Skeletal muscle tissue (tissue), 4 donors: ENCODE results near the gene APAF1. TPM values are rescaled to one million over a fixed set of nuclear protein-coding genes. Genes with fewer than 3 reads are reported as not detected.

ENCODE experiments used
- H3K27ac ChIP-seq: one replicate; pipeline ENCODE4 v1.7.0; 2013; ENCODE audit warnings: mild to moderate bottlenecking, low read depth, low read length, inconsistent platforms
- H3K27me3 ChIP-seq, 3 donors: one replicate each; pipeline ENCODE4 v1.7.0; 2013; ENCODE audit warnings: low read length in 3 of 3; ENCODE audit not compliant: control insufficient read depth in 3 of 3, insufficient read depth in 3 of 3
- H3K36me3 ChIP-seq, 3 donors: one replicate each; pipeline ENCODE4 v1.7.0; 2013; ENCODE audit warnings: low read length in 3 of 3; ENCODE audit not compliant: control insufficient read depth in 3 of 3, insufficient read depth in 3 of 3
- H3K4me1 ChIP-seq, 3 donors: one replicate each; pipeline ENCODE4 v1.7.0; 2013; ENCODE audit warnings: low read length in 3 of 3, mild to moderate bottlenecking in 3 of 3; ENCODE audit not compliant: control insufficient read depth in 3 of 3, insufficient read depth in 3 of 3
- H3K4me3 ChIP-seq, 3 donors: one replicate each; pipeline ENCODE4 v1.7.0; 2013; ENCODE audit warnings: low read length in 3 of 3
- H3K9ac ChIP-seq, 3 donors: one replicate each; pipeline ENCODE4 v1.7.0; 2013; ENCODE audit warnings: low read length in 3 of 3, mild to moderate bottlenecking in 3 of 3, moderate library complexity in 2 of 3, low read depth in 1 of 3
- H3K9me3 ChIP-seq, 3 donors: one replicate each; pipeline ENCODE4 v1.7.0; 2013; ENCODE audit warnings: low read length in 3 of 3; ENCODE audit not compliant: control insufficient read depth in 3 of 3
- total RNA-seq: library from RNA; depleted of rRNA; stranded (reverse); fragments of >200 nt; gene quantifications from one replicate; pipeline ENCODE4 v1.2.3, GENCODE V29; 2014
- donor health status: Osteomylitis.

APAF1 gene
- total RNA-seq, 1 donor from 2014 or later, result 39.1 TPM

DNA sequence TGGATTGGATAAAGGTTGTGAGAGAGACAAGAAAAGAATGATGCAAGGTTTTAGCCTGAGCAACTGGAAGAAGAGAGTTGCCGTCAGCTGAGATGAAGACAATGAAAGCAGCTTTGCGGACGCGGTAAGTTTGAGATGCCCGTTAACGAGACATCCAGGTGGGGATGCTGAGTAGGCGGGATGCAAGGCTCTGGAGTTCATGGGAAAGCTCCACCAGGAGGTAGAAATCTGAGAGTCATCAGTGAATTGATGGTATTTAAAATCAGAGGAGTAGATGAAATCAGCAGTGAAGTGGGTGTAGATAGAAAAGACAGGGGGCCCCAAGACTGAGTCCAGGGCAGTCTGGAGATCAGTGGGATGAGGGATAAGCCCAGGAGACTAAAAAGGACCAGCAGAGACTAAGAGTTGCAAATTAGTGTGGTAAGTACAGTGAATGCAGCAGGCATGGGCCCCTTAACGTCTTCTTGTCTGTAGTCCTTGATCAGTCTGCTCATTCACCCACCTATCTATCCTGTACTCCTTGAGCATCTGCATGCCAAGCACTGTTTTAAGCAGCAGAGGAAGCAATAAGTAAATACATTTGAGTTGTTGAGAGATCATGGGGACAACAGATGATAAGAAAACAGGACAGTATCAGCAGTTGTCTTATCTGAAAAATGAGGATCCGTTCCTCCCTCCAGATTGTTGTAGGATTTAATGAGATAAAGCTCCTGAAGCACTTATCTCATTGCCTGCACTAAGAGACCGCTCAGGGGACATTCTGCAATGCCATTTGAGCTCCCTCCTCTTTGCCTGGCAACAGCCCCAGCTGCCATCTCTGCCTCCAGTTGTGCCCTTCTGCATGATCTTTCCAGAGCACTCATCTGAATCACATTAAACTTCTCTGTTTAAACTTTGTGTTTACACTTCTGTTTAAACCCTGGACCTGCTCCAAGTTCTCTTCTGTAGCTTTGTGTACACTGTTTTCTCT is 91.5 kb downstream of the APAF1 start:
- Histone ChIP-seq H3K4me3 (no peak overlapping the region), H3K27me3 (no peaks in the 10 kb centered on the region), H3K36me3 (peaks cover 0 to 14% (median 4%) of the 10 kb centered on the region in 3 donors), H3K9me3 (no peaks in the 10 kb centered on the region), H3K9ac (no peak overlapping the region), H3K4me1 (no peaks in the 10 kb centered on the region), H3K27ac (no peak overlapping the region)

DNA sequence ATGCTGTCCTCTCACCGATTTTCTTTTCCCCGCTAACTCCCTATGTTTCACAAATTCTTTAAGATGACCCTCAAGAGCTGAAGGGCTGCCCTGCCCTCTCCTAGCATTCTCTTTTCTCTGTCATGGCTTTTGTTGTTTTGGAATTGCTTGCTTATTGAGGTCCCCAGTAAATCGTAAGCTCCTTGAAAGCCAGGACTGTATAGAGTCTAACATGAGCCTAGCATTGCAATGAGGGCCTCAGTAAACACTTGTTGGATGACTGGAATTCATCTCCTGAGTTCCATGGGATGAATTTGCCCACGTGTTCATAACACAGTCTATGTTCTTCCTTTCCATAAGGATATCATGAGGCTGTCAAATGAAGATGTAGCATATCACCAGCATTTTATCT is 92.2 kb downstream of the APAF1 start:
- Histone ChIP-seq H3K27ac (no peak overlapping the region), H3K4me1 (no peaks in the 10 kb centered on the region), H3K9ac (no peak overlapping the region), H3K36me3 (peaks cover 0 to 8% (median 0%) of the 10 kb centered on the region in 3 donors), H3K9me3 (no peaks in the 10 kb centered on the region), H3K4me3 (no peak overlapping the region), H3K27me3 (no peaks in the 10 kb centered on the region)

DNA sequence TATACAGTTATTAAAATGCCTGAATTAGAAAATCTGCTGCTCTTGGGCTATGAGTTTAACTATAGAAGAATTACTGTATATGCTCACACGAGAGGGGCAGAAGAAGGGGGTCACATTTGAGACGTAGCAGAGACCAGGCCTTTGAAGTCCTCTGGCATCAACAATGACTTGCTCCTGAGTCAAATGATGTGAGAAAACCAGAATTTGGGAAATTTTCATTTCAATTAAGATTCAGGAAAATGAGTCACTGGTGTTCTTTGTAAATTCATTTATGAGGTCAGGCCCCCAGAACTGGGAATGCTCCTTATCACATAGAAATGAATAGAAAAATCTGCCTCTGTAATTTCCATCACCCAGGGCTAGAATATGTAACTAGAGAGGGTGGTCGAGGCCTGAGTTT is 92.9 kb downstream of the APAF1 start:
- no peaks in the 10 kb centered on the region for H3K27me3 ChIP-seq
- no peaks in the 10 kb centered on the region for H3K9me3 ChIP-seq
- no peak overlapping the region for H3K27ac ChIP-seq
- peaks cover 0 to 5% (median 0%) of the 10 kb centered on the region in 3 donors for H3K36me3 ChIP-seq
- no peaks in the 10 kb centered on the region for H3K4me1 ChIP-seq
- no peak overlapping the region for H3K9ac ChIP-seq
- no peak overlapping the region for H3K4me3 ChIP-seq

DNA sequence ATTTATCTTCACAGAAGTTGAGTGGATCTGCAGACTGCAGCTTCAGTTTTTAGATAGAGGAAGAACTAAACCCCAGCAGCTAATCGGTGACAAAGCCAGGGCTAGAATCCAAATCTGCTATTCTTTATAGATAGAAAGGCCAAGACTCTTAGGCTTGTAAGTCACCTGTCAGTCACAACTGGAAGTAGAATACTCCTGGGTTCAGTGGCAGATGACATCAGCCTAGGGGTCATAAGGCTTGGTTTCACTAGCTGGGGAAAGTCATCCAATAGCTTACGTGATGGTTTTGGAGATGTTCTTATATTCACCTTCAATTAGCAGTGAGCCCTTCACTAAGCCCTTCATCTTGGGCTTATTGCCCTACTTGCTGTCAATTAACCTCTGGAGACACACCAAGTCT is 93.4 kb downstream of the APAF1 start:
- H3K9ac ChIP-seq, result no peak overlapping the region
- no peaks in the 10 kb centered on the region for H3K27me3 ChIP-seq
- no peaks in the 10 kb centered on the region for H3K9me3 ChIP-seq
- H3K4me1 ChIP-seq, result no peaks in the 10 kb centered on the region
- H3K27ac ChIP-seq, result no peak overlapping the region
- H3K36me3 ChIP-seq, result peaks cover 0 to 5% (median 0%) of the 10 kb centered on the region in 3 donors
- H3K4me3 ChIP-seq, result no peak overlapping the region

DNA sequence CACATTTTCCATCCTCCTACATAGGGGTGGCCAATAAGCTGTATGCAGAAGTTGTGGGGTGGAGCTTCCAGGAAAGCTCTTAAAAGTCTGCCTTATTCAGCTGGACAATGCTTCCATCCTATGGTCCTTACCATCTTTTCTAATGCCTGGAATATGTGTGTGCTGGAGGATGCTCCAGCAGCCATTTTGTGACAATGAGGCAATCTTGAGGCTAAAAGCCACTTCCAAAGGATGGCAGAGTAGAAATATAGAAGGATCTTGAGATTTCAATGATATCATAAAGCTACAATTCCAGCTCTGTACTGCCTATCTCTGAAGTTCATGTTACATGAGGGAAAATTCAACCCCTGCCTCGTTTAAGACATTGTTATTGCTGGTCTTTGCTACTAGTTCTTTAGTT is 95.7 kb downstream of the APAF1 start:
- Histone ChIP-seq H3K36me3 (peaks cover 0 to 5% (median 0%) of the 10 kb centered on the region in 3 donors), H3K27me3 (peaks cover under 1 to 5% (median 3%) of the 10 kb centered on the region in 3 donors), H3K4me3 (no peak overlapping the region), H3K9me3 (no peaks in the 10 kb centered on the region), H3K27ac (no peak overlapping the region), H3K4me1 (peaks cover 3 to 5% (median 4%) of the 10 kb centered on the region in 3 donors), H3K9ac (no peak overlapping the region)

DNA sequence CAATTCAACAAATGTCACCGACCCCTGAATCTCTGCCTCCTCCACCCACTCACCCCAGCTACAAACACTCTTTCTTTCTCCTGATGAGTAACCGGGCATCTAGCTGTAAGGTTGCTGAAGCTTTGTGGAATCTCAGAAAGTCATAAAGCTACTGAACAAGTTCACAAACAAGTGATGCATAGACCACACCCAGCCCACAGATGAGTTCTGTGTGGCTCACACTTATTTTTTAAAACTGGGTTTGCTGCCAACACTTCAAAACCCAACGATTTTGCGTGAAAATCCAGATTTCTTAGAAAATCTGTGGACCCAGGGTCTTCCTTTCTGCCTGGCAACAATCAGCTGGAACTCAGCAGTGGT is 96.1 kb downstream of the APAF1 start:
- Histone ChIP-seq H3K4me1 (peaks cover 7 to 8% (median 8%) of the 10 kb centered on the region in 3 donors), H3K4me3 (no peak overlapping the region), H3K9me3 (no peaks in the 10 kb centered on the region), H3K27me3 (peaks cover 5 to 10% (median 7%) of the 10 kb centered on the region in 3 donors), H3K36me3 (peaks cover 0 to 5% (median 0%) of the 10 kb centered on the region in 3 donors), H3K9ac (no peak overlapping the region), H3K27ac (no peak overlapping the region)

DNA sequence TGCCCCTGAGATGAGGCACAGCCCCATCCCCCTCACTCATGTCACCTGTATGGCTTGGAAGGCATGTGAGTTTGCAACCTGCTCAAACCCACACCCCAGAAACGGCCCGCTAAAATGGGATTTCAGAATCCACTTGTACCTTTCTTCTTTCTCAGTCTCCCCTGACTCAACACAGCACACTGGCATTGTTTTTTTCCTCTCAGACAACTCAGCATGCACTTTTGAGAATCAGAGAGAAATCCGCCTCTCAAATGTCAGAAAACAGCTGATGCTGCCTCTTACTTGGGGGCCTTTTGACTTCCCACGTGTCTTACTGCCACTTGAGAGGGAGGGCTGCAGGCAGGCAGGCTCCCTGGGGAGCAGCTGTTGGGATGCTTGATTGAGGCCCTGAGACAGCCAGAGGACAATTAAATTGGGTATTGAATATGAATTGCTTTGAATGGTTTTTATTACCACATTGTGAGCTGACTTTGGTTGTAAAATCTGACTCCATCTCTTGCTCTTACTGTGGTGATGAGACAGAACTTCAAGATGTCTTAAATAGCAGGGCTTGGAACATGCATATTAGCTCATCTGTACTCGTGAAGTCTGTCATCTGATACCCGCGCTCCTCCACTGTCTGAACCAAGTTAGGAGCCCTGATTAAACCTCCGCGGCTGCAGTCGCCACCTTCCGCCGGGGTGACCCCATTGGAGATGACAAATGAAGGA is 96.6 kb downstream of the APAF1 start:
- H3K36me3 ChIP-seq, result peaks cover 0 to 1% (median 0%) of the 10 kb centered on the region in 3 donors
- no peak overlapping the region for H3K9ac ChIP-seq
- no peak overlapping the region for H3K27ac ChIP-seq
- no peaks in the 10 kb centered on the region for H3K9me3 ChIP-seq
- peaks cover 7 to 8% (median 8%) of the 10 kb centered on the region in 3 donors for H3K4me1 ChIP-seq
- no peak overlapping the region for H3K4me3 ChIP-seq
- H3K27me3 ChIP-seq, result peaks cover 9 to 12% (median 10%) of the 10 kb centered on the region in 3 donors

DNA sequence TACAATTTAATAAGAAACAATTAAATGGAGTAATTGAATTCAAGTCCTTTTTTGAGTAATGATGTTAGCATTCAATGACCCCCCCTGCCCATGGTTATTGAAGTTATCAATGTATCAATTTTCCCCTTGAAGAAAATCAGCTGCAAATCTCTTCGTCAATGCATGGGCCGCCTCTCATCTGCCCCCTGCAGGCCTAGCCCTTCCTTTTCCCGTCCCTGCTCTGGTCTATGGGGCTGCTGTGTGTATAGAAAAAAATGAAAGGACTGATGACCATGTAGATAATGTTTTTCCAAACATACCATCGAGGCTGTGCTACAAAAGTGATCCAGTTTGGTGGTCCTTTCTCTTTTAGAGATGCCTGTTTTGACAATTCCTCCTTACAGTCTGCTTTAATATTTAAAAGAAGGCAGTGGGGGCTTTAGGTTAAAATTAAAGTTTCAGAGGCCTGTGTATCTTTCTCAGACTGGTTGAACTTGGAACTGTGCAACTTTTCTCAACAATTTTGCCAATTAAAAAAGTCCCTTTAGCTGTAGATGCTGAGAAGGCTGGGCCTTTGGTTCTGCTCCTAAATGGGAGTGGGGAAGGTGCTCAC is 98.4 kb downstream of the APAF1 start:
- Histone ChIP-seq H3K36me3 (no peaks in the 10 kb centered on the region), H3K27ac (no peak overlapping the region), H3K27me3 (peaks cover 9 to 12% (median 12%) of the 10 kb centered on the region in 3 donors), H3K9ac (no peak overlapping the region), H3K9me3 (no peaks in the 10 kb centered on the region), H3K4me1 (peaks cover 7 to 8% (median 8%) of the 10 kb centered on the region in 3 donors), H3K4me3 (no peak overlapping the region)

DNA sequence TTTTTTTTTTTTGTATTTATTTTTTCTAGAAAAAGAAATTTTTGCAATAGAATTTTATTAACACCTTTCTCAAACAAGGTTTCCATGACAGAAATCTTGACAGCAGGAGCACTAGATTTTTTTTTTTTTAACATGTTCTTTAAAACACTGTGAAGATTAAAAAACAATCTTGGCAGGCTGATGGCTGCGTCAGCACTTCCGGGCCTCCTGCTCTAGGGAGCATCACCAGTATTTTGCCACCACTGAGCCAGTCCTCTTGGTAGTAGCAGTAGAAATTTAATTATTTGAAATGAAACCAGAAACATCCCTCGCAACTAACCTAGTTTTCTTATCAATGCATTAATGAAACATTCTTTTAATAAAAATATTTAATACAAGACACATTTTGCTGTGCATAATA is 99.6 kb downstream of the APAF1 start:
- H3K9ac ChIP-seq, result no peak overlapping the region
- H3K36me3 ChIP-seq, result no peaks in the 10 kb centered on the region
- H3K27ac ChIP-seq, result no peak overlapping the region
- peaks cover 9 to 12% (median 12%) of the 10 kb centered on the region in 3 donors for H3K27me3 ChIP-seq
- no peak overlapping the region for H3K4me3 ChIP-seq
- no peaks in the 10 kb centered on the region for H3K9me3 ChIP-seq
- H3K4me1 ChIP-seq, result peaks cover 7 to 8% (median 8%) of the 10 kb centered on the region in 3 donors
